Neural cell (in vitro differentiated cells): ENCODE results near the gene GJA5.

ENCODE experiments used
- EZH2 ChIP-seq: fragments of 200-600, 300-800 bp; shearing (Covaris generic), sonication (generic); IDR thresholded peaks from 2 replicates; pipeline ENCODE4 v1.6.1; 2014; ENCODE audit warnings: antibody characterized with exemption, low read length, borderline replicate concordance, mild to moderate bottlenecking; ENCODE audit not compliant: insufficient read depth, poor library complexity, severe bottlenecking
- POLR2AphosphoS5 ChIP-seq: IDR thresholded peaks from 2 replicates; pipeline ENCODE4 v1.6.1; 2012
- RAD21 ChIP-seq: fragments of 450-650 bp; conservative IDR thresholded peaks from 2 replicates; pipeline ENCODE4 v1.6.1; 2014; ENCODE audit warnings: antibody characterized with exemption, mild to moderate bottlenecking, moderate library complexity
- TAF1 ChIP-seq: IDR thresholded peaks from 2 replicates; pipeline ENCODE4 v1.6.1; 2012; ENCODE audit warnings: low read depth
- TF ChIP-seq, protein P1 (sequence below): fragments of 450-650 bp; IDR thresholded peaks from 2 replicates; pipeline ENCODE4 v1.5.1; 2014; ENCODE audit warnings: antibody characterized with exemption, mild to moderate bottlenecking, moderate library complexity; ENCODE audit not compliant: poor library complexity, severe bottlenecking
- TF ChIP-seq, protein P2 (sequence below): IDR thresholded peaks from 2 replicates; pipeline ENCODE4 v1.6.1; 2012; ENCODE audit warnings: borderline replicate concordance

GRCh38 chr1:147720557-147720956 is 39.8 kb downstream of the GJA5 start:
- TF ChIP-seq, protein P1, sequence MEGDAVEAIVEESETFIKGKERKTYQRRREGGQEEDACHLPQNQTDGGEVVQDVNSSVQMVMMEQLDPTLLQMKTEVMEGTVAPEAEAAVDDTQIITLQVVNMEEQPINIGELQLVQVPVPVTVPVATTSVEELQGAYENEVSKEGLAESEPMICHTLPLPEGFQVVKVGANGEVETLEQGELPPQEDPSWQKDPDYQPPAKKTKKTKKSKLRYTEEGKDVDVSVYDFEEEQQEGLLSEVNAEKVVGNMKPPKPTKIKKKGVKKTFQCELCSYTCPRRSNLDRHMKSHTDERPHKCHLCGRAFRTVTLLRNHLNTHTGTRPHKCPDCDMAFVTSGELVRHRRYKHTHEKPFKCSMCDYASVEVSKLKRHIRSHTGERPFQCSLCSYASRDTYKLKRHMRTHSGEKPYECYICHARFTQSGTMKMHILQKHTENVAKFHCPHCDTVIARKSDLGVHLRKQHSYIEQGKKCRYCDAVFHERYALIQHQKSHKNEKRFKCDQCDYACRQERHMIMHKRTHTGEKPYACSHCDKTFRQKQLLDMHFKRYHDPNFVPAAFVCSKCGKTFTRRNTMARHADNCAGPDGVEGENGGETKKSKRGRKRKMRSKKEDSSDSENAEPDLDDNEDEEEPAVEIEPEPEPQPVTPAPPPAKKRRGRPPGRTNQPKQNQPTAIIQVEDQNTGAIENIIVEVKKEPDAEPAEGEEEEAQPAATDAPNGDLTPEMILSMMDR, result no peak
- TF ChIP-seq, protein P2, sequence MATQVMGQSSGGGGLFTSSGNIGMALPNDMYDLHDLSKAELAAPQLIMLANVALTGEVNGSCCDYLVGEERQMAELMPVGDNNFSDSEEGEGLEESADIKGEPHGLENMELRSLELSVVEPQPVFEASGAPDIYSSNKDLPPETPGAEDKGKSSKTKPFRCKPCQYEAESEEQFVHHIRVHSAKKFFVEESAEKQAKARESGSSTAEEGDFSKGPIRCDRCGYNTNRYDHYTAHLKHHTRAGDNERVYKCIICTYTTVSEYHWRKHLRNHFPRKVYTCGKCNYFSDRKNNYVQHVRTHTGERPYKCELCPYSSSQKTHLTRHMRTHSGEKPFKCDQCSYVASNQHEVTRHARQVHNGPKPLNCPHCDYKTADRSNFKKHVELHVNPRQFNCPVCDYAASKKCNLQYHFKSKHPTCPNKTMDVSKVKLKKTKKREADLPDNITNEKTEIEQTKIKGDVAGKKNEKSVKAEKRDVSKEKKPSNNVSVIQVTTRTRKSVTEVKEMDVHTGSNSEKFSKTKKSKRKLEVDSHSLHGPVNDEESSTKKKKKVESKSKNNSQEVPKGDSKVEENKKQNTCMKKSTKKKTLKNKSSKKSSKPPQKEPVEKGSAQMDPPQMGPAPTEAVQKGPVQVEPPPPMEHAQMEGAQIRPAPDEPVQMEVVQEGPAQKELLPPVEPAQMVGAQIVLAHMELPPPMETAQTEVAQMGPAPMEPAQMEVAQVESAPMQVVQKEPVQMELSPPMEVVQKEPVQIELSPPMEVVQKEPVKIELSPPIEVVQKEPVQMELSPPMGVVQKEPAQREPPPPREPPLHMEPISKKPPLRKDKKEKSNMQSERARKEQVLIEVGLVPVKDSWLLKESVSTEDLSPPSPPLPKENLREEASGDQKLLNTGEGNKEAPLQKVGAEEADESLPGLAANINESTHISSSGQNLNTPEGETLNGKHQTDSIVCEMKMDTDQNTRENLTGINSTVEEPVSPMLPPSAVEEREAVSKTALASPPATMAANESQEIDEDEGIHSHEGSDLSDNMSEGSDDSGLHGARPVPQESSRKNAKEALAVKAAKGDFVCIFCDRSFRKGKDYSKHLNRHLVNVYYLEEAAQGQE, result no peak
- TF ChIP-seq POLR2AphosphoS5, result no peak
- TF ChIP-seq EZH2, result no peak
- no peak for TF ChIP-seq RAD21
- no peak for TF ChIP-seq TAF1
